ENCODE results near the gene POLA1.

Gene POLA1

DNA sequence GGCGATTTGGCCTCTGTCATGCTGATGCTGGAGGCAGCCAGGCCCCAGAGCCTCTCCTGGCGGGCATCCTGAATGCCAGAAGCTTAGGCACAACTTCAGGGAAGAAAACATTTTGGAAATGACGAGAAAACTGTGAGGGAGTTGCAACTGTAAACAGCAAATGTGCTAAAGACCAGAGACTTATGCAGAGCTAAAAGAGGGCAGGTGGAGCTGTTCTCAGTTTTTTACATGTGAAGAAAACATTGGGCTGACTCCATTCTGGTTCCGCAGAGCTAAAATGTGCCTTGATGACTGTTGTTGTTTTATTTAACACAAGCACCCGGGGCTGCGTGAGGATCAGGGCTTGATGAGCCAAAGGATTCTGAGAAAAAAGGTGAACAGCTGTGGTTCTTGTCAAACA is 332.9 kb downstream of the POLA1 start:
- TF ChIP-seq, protein P1, sequence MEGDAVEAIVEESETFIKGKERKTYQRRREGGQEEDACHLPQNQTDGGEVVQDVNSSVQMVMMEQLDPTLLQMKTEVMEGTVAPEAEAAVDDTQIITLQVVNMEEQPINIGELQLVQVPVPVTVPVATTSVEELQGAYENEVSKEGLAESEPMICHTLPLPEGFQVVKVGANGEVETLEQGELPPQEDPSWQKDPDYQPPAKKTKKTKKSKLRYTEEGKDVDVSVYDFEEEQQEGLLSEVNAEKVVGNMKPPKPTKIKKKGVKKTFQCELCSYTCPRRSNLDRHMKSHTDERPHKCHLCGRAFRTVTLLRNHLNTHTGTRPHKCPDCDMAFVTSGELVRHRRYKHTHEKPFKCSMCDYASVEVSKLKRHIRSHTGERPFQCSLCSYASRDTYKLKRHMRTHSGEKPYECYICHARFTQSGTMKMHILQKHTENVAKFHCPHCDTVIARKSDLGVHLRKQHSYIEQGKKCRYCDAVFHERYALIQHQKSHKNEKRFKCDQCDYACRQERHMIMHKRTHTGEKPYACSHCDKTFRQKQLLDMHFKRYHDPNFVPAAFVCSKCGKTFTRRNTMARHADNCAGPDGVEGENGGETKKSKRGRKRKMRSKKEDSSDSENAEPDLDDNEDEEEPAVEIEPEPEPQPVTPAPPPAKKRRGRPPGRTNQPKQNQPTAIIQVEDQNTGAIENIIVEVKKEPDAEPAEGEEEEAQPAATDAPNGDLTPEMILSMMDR (conservative IDR thresholded peaks at IDR 0.05), result no peak
- TF ChIP-seq ZFX (IDR thresholded peaks at IDR 0.05), result no peak
- H3K27ac ChIP-seq, result no peak overlapping the region

DNA sequence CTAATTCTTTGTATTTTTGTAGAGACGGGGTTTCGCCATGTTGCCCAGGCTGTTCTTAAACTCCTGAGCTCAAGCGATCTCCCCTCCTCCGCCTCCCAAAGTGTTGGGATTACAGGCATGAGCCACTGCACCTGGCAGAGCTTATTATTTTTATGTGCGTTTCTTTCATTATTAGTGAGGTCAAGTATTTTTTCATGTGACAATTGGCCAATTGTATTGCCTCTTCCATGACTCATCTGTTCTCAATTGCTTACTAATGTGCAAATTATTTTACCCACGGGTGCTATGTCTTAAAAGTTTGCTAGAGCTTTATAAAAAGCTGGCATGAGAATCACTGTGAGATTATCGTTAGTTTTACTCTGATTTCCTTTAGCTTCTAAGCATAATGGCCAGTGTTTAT is 335.0 kb downstream of the POLA1 start:
- no peak for TF ChIP-seq ZFX (IDR thresholded peaks at IDR 0.05)
- TF ChIP-seq, protein P1 (conservative IDR thresholded peaks at IDR 0.05), result no peak
- H3K27ac ChIP-seq, result no peak overlapping the region

DNA sequence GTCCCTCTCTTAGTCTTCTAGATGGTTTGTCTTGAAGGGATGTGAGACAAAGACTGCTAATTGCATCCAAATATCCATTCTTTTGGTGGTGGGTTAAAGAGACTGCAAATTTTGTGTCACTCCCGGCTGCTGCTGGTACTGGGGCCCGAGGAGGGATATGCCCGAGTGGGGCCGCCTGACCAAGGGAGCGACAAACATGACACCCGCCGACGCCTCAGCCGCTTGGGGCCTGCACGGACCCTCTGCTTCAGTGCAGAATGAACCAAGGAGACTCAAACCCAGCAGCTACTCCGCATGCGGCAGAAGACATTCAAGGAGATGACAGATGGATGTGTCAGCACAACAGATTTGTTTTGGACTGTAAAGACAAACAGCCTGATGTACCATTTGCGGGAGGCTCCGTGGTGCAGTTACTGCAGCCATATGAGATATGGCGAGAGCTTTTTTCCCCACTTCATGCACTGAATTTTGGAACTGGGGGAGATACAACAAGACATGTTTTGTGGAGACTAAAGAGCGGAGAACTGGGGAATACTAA is 335.6 kb downstream of the POLA1 start:
- no peak overlapping the region for H3K27ac ChIP-seq
- TF ChIP-seq, protein P1 (conservative IDR thresholded peaks at IDR 0.05), result no peak
- no peak for TF ChIP-seq ZFX (IDR thresholded peaks at IDR 0.05)

DNA sequence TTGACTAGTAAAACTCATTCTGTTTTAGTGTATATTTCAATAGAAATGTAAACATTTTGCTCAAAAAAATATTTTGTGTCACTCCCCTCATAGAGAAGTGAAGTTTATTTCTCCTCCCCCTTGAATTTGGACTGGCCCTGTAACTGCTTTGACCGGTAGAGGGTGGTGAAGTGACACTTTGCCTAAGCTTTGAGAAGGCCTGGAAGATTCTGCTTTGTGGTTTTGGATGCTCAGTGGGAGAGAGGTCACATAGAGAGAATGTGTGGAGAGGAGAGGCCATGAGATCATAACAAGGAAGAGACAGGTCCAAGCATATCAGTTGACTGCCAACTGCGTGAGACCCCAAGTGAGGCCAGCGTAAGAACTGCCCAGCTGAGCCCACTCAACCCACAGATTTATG is 341.2 kb downstream of the POLA1 start:
- H3K27ac ChIP-seq, result no peak overlapping the region
- TF ChIP-seq, protein P1 (conservative IDR thresholded peaks at IDR 0.05), result no peak; the same call in 1 of the 2 replicates

DNA sequence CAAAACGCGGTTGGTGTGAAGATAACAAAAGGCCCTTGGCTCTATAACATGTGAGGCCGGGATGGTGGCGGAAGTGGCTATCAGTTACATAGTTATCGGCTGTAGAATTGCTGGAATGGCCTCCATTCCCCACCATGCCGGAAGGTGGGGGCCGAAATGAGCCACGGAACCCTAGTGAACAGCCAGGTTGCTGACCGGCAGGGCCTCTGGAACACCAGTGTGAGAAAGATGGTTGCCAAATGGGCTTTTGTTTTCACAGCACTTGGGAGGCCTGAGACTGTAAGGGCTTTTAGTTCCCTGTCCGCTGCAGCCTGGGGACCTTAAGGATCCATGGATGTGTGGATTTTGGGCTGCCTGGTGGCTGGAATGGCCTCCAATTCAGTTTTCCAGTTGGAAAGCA is 345.3 kb downstream of the POLA1 start:
- no peak for TF ChIP-seq ZFX (IDR thresholded peaks at IDR 0.05)
- TF ChIP-seq, protein P1 (conservative IDR thresholded peaks at IDR 0.05), result no peak
- H3K27ac ChIP-seq, result no peak overlapping the region

- TF ChIP-seq ZFX (IDR thresholded peaks at IDR 0.05), result no peak
- TF ChIP-seq, protein P1 (conservative IDR thresholded peaks at IDR 0.05), result no peak
- no peak overlapping the region for H3K27ac ChIP-seq
These were observed 349.5 kb downstream of the POLA1 start for GRCh38 chrX:25043192-25043591.

Measured in C4-2B (cell line).